ENCODE data around the gene LEP. TPM values are rescaled to one million over a fixed set of nuclear protein-coding genes. Genes with fewer than 3 reads are reported as not detected.

The LEP gene
- polyA plus RNA-seq, 2 of the 4 experiments (the other 2 are of a cell fraction): not detected

DNA sequence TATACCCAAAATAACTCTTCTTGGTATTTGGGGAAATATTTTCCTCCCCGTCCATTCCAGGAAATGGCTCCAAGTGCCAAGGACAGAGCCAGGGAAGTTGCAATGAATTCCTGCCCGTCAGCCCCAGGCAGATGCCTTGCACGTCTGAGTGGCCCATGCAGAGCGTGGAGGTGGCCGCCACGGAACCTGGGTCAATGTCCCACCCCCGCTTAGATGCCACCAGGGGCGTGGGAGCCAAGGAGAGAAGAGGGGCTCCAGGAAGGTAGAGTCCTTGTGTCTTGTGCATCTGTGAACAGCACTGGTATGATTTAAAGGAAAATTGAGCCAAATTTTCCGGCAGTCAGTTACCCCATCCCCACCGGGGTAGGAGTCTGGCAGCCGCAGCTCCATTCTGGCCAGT lies 1.6 kb downstream of the LEP start:
- Histone ChIP-seq H3K9me3 (no peaks in the 10 kb centered on the region), H3K4me3 (no peak overlapping the region), H3K4me1 (0 out of 3 replicates have a peak, but pooled peaks cover 1% of the 10 kb centered on the region), H3K4me2 (no peak overlapping the region), H3K27ac (no peak overlapping the region)
- TF ChIP-seq HEYL (CRISPR knock-in tag; IDR thresholded peaks at IDR 0.05) (no peak), CHD4 (IDR thresholded peaks at IDR 0.05; ENCODE audit: borderline replicate concordance) (no peak), ZSCAN20 (CRISPR knock-in tag; IDR thresholded peaks at IDR 0.05) (no peak), KDM1A (IDR thresholded peaks at IDR 0.05; ENCODE audit: low read depth) (no peak), TFCP2L1 (CRISPR knock-in tag; IDR thresholded peaks at IDR 0.05) (no peak), REST (IDR thresholded peaks at IDR 0.05) (no peak), HOXA7 (CRISPR knock-in tag; IDR thresholded peaks at IDR 0.05) (no peak), KDM5A (IDR thresholded peaks at IDR 0.05) (no peak), RNF2 (IDR thresholded peaks at IDR 0.05; ENCODE audit: borderline replicate concordance, low read depth) (no peak), CBX2 (IDR thresholded peaks at IDR 0.05; ENCODE audit: borderline replicate concordance, low read depth) (no peak), HDAC2 (IDR thresholded peaks at IDR 0.05) (no peak), NFE2L2 (conservative IDR thresholded peaks at IDR 0.05; ENCODE audit: low read length) (no peak)
- CTCF ChIA-PET: no interaction called here
- FAIRE-seq (no peak), ATAC-seq (no peak), DNase-seq (ENCODE audit: low read depth in 1 of 2, low spot score in 1 of 2) (no peak)
- POLR2A ChIA-PET: no interaction called here
- 60% methylated on average over 11 of the region's 11 CpGs for WGBS (ENCODE audit: missing lambda C conversion rate)

DNA sequence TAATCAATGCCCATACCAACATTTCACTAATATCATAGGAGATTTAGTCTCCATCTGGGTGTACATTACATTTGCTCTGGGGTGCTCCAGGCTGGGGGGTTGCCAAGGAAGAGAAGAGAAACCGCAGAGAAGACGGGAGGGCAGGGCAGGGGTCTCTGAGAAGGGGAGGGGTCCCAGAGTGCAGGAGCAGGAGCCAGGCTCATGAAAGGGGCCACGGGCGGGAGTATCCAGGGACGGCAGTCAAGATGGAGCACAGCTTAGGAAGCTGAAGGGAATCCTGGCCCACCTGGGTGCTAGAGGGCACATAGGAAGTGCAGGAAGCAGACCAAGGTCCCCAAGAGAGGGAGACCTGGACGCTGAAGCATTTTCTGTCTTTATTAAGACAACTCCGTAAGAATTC lies 2.2 kb downstream of the LEP start:
- no peak overlapping the region for H3K4me2 ChIP-seq
- ATAC-seq: no peak
- CTCF ChIA-PET: no interaction called here
- no peak for FAIRE-seq
- TF ChIP-seq CTCF (IDR thresholded peaks at IDR 0.05): no peak
- TF ChIP-seq, protein P1, sequence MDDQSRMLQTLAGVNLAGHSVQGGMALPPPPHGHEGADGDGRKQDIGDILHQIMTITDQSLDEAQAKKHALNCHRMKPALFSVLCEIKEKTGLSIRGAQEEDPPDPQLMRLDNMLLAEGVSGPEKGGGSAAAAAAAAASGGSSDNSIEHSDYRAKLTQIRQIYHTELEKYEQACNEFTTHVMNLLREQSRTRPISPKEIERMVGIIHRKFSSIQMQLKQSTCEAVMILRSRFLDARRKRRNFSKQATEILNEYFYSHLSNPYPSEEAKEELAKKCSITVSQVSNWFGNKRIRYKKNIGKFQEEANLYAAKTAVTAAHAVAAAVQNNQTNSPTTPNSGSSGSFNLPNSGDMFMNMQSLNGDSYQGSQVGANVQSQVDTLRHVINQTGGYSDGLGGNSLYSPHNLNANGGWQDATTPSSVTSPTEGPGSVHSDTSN (IDR thresholded peaks at IDR 0.05): no peak
- TF ChIP-seq MAZ (IDR thresholded peaks at IDR 0.05; ENCODE audit: borderline replicate concordance, low read depth, low read length): no peak
- TF ChIP-seq KDM1A (IDR thresholded peaks at IDR 0.05; ENCODE audit: low read depth): no peak
- no peak for TF ChIP-seq GATA3 (IDR thresholded peaks at IDR 0.05; ENCODE audit: borderline replicate concordance)
- no peak for TF ChIP-seq USF2 (IDR thresholded peaks at IDR 0.05)
- TF ChIP-seq FOSB (CRISPR knock-in tag; IDR thresholded peaks at IDR 0.05): no peak
- TF ChIP-seq TP53 (CRISPR knock-in tag; IDR thresholded peaks at IDR 0.05): no peak
- TF ChIP-seq HOXB13 (CRISPR knock-in tag; IDR thresholded peaks at IDR 0.05; ENCODE audit: low read depth): no peak
- no peak for TF ChIP-seq HOXB5 (CRISPR knock-in tag; IDR thresholded peaks at IDR 0.05)
- TF ChIP-seq JUN (IDR thresholded peaks at IDR 0.05): no peak
- TF ChIP-seq BHLHE40 (IDR thresholded peaks at IDR 0.05; ENCODE audit: low read depth, low read length): no peak
- no peak for TF ChIP-seq REST (IDR thresholded peaks at IDR 0.05)
- no peak for TF ChIP-seq FOXS1 (CRISPR knock-in tag; IDR thresholded peaks at IDR 0.05)
- no peak for TF ChIP-seq POLR2A (IDR thresholded peaks at IDR 0.05; ENCODE audit: low read length)
- no peak for TF ChIP-seq RNF2 (IDR thresholded peaks at IDR 0.05; ENCODE audit: borderline replicate concordance, low read depth)
- 0 out of 3 replicates have a peak, but pooled peaks cover 4% of the 10 kb centered on the region for H3K4me1 ChIP-seq
- WGBS (ENCODE audit: missing lambda C conversion rate): 64% methylated on average over 7 of the region's 7 CpGs
- H3K9me3 ChIP-seq: no peaks in the 10 kb centered on the region
- DNase-seq (ENCODE audit: low read depth in 1 of 2, low spot score in 1 of 2): no peak
- H3K4me3 ChIP-seq: no peak overlapping the region
- no peak overlapping the region for H3K27ac ChIP-seq
- POLR2A ChIA-PET: no interaction called here

Data from A549 (cell line).